22Rv1 (cell line): Measurements from ENCODE around the gene LCN10.

Experiments used
- ZFX ChIP-seq: fragments of 450-650 bp; IDR thresholded peaks from 2 replicates; pipeline ENCODE4 v1.6.1; 2017; ENCODE audit warnings: antibody characterized with exemption, borderline replicate concordance
- TF ChIP-seq, protein P1 (sequence below): fragments of 450-650 bp; IDR thresholded peaks from 2 replicates; pipeline ENCODE4 v1.5.1; 2017; ENCODE audit warnings: mild to moderate bottlenecking

DNA sequence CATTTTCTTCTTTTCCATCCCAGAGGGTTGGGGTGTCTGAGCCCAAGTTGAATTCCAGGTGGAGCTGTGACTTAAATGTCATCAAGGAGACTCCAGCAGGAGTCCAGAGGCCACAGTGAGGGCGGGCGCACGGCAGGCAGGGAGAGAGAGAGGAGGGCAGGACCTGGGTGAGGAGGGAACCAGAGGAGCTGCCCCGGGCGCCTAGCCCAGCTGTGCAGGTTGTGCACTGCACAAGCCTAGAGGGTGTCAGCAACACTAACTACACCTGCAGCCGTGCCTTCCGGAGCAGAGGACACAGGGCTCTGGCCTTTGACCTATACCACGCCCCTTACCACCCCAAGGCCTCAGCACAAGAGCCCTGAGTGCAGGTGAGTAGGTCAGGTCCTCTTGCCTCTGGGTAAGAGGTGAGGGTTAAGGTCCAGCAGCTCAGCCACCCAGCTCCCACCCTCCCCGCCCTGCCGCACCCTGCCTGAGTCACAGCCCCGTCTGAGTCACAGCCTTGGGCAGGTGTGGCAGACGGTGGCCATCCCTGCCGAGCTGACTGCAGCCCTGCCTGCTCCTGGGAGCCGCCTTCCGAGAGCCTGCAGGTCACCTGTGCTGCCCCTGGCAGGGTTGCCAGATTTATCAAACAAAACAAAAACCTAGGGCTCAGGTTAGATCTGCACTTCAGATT is 49.1 kb downstream of the LCN10 start:
- TF ChIP-seq, protein P1, sequence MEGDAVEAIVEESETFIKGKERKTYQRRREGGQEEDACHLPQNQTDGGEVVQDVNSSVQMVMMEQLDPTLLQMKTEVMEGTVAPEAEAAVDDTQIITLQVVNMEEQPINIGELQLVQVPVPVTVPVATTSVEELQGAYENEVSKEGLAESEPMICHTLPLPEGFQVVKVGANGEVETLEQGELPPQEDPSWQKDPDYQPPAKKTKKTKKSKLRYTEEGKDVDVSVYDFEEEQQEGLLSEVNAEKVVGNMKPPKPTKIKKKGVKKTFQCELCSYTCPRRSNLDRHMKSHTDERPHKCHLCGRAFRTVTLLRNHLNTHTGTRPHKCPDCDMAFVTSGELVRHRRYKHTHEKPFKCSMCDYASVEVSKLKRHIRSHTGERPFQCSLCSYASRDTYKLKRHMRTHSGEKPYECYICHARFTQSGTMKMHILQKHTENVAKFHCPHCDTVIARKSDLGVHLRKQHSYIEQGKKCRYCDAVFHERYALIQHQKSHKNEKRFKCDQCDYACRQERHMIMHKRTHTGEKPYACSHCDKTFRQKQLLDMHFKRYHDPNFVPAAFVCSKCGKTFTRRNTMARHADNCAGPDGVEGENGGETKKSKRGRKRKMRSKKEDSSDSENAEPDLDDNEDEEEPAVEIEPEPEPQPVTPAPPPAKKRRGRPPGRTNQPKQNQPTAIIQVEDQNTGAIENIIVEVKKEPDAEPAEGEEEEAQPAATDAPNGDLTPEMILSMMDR: no peak
- TF ChIP-seq ZFX: no peak
